Measurements from ENCODE around the gene HOXD4. TPM values are rescaled to one million over a fixed set of nuclear protein-coding genes. Genes with fewer than 3 reads are reported as not detected.

HOXD4 gene
- total RNA-seq, 4 donors from 2014 or later, result 1.7 to 13.2 (median 7.0) TPM

DNA sequence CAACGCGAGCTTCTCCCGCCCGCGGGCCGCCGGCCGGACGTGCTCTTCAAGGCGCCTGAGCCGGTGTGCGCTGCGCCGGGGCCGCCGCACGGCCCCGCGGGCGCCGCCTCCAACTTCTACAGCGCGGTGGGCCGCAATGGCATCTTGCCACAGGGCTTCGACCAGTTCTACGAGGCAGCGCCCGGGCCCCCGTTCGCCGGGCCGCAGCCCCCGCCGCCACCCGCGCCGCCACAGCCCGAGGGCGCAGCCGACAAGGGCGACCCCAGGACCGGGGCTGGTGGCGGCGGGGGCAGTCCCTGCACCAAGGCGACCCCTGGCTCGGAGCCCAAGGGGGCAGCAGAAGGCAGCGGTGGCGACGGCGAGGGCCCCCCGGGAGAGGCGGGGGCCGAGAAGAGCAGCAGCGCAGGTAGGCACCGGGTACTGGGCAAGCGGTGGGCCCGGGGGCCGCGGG, 43.6 kb upstream of the HOXD4 start:
- H3K27ac ChIP-seq, result no peak overlapping the region
- TF ChIP-seq POLR2A (IDR thresholded peaks at IDR 0.05), result no peak
- TF ChIP-seq, protein P1, sequence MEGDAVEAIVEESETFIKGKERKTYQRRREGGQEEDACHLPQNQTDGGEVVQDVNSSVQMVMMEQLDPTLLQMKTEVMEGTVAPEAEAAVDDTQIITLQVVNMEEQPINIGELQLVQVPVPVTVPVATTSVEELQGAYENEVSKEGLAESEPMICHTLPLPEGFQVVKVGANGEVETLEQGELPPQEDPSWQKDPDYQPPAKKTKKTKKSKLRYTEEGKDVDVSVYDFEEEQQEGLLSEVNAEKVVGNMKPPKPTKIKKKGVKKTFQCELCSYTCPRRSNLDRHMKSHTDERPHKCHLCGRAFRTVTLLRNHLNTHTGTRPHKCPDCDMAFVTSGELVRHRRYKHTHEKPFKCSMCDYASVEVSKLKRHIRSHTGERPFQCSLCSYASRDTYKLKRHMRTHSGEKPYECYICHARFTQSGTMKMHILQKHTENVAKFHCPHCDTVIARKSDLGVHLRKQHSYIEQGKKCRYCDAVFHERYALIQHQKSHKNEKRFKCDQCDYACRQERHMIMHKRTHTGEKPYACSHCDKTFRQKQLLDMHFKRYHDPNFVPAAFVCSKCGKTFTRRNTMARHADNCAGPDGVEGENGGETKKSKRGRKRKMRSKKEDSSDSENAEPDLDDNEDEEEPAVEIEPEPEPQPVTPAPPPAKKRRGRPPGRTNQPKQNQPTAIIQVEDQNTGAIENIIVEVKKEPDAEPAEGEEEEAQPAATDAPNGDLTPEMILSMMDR (IDR thresholded peaks at IDR 0.05), result no peak
- peaks cover 0 to 34% (median 1%) of the 10 kb centered on the region in 4 donors for H3K4me1 ChIP-seq
- peaks cover 0 to 5% (median 0%) of the 10 kb centered on the region in 4 donors for H3K9me3 ChIP-seq
- H3K4me3 ChIP-seq, result peak overlapping the region in 1 of 4 donors; percentile 26
- peaks cover 0 to 92% of the 10 kb centered on the region in 2 donors for H3K27me3 ChIP-seq
- no peak for DNase-seq
- no peaks in the 10 kb centered on the region for H3K36me3 ChIP-seq

DNA sequence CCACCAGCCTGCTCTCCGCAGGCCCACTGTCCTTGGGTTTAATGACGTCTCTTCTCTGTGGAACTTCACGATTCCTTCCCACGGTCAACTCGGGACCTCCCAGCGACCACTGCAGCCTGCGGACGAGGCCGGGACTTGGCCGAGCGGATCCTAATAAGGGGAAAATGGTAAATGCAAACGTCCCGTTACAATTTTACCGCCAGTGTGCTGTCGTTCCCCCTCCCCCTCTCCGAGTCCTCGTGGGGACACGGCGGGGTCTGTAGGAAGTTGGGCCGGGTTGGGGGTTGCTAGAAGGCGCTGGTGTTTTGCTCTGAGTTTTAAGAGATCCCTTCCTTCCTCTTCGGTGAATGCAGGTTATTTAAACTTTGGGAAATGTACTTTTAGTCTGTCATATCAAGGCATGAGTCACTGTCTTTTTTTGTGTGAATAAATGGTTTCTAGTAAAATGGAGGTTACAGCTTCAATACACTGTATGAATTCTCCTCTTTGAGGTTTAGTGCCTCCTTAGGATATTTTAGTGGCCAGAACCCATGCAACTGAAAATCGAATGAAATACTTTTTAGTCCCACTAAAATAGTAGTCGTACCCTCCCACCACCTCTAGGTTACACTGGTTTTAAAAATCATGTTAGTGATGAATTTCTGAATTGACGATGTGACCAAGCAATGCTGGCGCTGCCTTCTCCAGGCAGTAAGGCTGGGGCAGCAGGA, 42.0 kb upstream of the HOXD4 start:
- Histone ChIP-seq H3K27me3 (peaks cover 0 to 91% of the 10 kb centered on the region in 2 donors), H3K36me3 (no peaks in the 10 kb centered on the region), H3K9me3 (peaks cover 0 to 5% (median 0%) of the 10 kb centered on the region in 4 donors), H3K4me3 (no peak overlapping the region), H3K27ac (no peak overlapping the region), H3K4me1 (peaks cover 0 to 29% (median 1%) of the 10 kb centered on the region in 4 donors)
- DNase-seq, result no peak
- no peak for TF ChIP-seq POLR2A (IDR thresholded peaks at IDR 0.05)
- TF ChIP-seq, protein P1 (IDR thresholded peaks at IDR 0.05), result no peak

- Histone ChIP-seq H3K27ac (no peak overlapping the region), H3K27me3 (peaks cover 0 to 90% of the 10 kb centered on the region in 2 donors), H3K4me3 (no peak overlapping the region), H3K36me3 (no peaks in the 10 kb centered on the region), H3K4me1 (peaks cover 0 to 23% (median 1%) of the 10 kb centered on the region in 4 donors), H3K9me3 (peaks cover 0 to 5% (median 0%) of the 10 kb centered on the region in 4 donors)
- TF ChIP-seq, protein P1 (IDR thresholded peaks at IDR 0.05), result no peak
- TF ChIP-seq POLR2A (IDR thresholded peaks at IDR 0.05), result no peak
- no peak for DNase-seq
Measured at GRCh38 chr2:176109946-176110345, 41.4 kb upstream of the HOXD4 start.

- H3K4me1 ChIP-seq, result peaks cover 0 to 23% (median 1%) of the 10 kb centered on the region in 4 donors
- no peaks in the 10 kb centered on the region for H3K36me3 ChIP-seq
- H3K27me3 ChIP-seq, result peaks cover 0 to 88% of the 10 kb centered on the region in 2 donors
- TF ChIP-seq, protein P1 (IDR thresholded peaks at IDR 0.05), result no peak
- TF ChIP-seq POLR2A (IDR thresholded peaks at IDR 0.05), result no peak
- H3K9me3 ChIP-seq, result peaks cover 0 to 5% (median 0%) of the 10 kb centered on the region in 4 donors
- no peak overlapping the region for H3K27ac ChIP-seq
- no peak overlapping the region for H3K4me3 ChIP-seq
- DNase-seq, result no peak
Measured at GRCh38 chr2:176110415-176111308, 40.7 kb upstream of the HOXD4 start.

DNA sequence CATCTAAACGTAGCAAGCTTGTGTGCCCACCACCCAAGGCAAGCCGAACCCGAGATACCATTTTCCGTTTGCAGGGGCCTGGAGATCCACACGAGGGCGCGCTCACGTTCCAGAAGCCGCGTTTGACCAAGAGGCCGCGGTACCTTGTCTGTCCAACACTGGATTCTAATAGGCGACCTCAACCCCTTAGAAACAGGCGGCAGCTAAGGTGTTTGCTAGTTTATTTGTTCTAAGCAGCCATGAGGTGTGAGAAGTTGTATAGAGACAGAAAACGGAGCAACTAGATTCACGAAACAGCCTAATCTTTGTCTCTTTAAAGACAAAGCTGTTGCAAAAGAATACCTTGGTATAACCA, 40.1 kb upstream of the HOXD4 start:
- peaks cover 0 to 91% of the 10 kb centered on the region in 2 donors for H3K27me3 ChIP-seq
- peaks cover 0 to 5% (median 0%) of the 10 kb centered on the region in 4 donors for H3K9me3 ChIP-seq
- peak in 2 of 3 donors; percentile 72 to 75 for DNase-seq
- no peak overlapping the region for H3K4me3 ChIP-seq
- H3K27ac ChIP-seq, result no peak overlapping the region
- H3K36me3 ChIP-seq, result no peaks in the 10 kb centered on the region
- TF ChIP-seq POLR2A (IDR thresholded peaks at IDR 0.05), result no peak
- TF ChIP-seq, protein P1 (IDR thresholded peaks at IDR 0.05), result peak in 4 of 6 experiments; percentile 39 to 56 (median 44)
- H3K4me1 ChIP-seq, result peaks cover 0 to 28% (median 1%) of the 10 kb centered on the region in 4 donors

Measured in Peyer's patch (tissue), 4 donors.